Neural cell (in vitro differentiated cells): ENCODE results near the gene ANXA5. TPM values are rescaled to one million over a fixed set of nuclear protein-coding genes. Genes with fewer than 3 reads are reported as not detected.

Experiments
- H2AFZ ChIP-seq: fragments of 200-600, 300-800 bp; sonication (generic), shearing (Covaris generic); 2 replicates; pipeline ENCODE4 v1.6.0; 2014; ENCODE audit warnings: low read depth, mild to moderate bottlenecking, antibody characterized with exemption, low read length, moderate library complexity
- H3F3A ChIP-seq: fragments of 200-600 bp; shearing (Covaris generic); 2 replicates; pipeline ENCODE4 v1.6.1; 2016; ENCODE audit warnings: mild to moderate bottlenecking, moderate library complexity, mixed read lengths, antibody characterized with exemption, low read length; ENCODE audit not compliant: insufficient read depth, poor library complexity, severe bottlenecking
- H3K27ac ChIP-seq: fragments of 200-600, 300-800 bp; sonication (generic), shearing (Covaris generic); 2 replicates; pipeline ENCODE4 v1.5.1; 2014; ENCODE audit warnings: mild to moderate bottlenecking, low read length, moderate library complexity
- H3K27me3 ChIP-seq: fragments of 300-800, 200-600 bp; sonication (generic), shearing (Covaris generic); 2 replicates; pipeline ENCODE4 v1.6.0; 2014; ENCODE audit warnings: mild to moderate bottlenecking, low read depth, low read length, moderate library complexity; ENCODE audit not compliant: insufficient read depth
- H3K36me3 ChIP-seq: fragments of 300-800, 200-600 bp; sonication (generic), shearing (Covaris generic); 2 replicates; pipeline ENCODE4 v1.5.1; 2014; ENCODE audit warnings: mild to moderate bottlenecking, antibody characterized with exemption, low read length, moderate library complexity; ENCODE audit not compliant: insufficient read depth
- H3K4me2 ChIP-seq: fragments of 300-800, 200-600 bp; sonication (generic), shearing (Covaris generic); 2 replicates; pipeline ENCODE4 v1.6.0; 2014; ENCODE audit warnings: mild to moderate bottlenecking, low read length
- H3K4me3 ChIP-seq: fragments of 300-800, 200-600 bp; sonication (generic), shearing (Covaris generic); 2 replicates; pipeline ENCODE4 v1.5.1; 2014; ENCODE audit warnings: mild to moderate bottlenecking, low read length, moderate library complexity
- H3K79me2 ChIP-seq: fragments of 200-600 bp; shearing (Covaris generic); replicated peaks from 2 replicates; pipeline ENCODE4 v1.6.0; 2014; ENCODE audit warnings: mild to moderate bottlenecking, low read length, moderate library complexity; ENCODE audit not compliant: insufficient read depth
- H3K9ac ChIP-seq: fragments of 300-800, 200-600 bp; sonication (generic), shearing (Covaris generic); 2 replicates; pipeline ENCODE4 v1.6.1; 2016; ENCODE audit warnings: mild to moderate bottlenecking, low read length, mixed read lengths
- H3K9me2 ChIP-seq: fragments of 200-600 bp; shearing (Covaris generic); 2 replicates; pipeline ENCODE4 v1.6.1; 2016; ENCODE audit warnings: mild to moderate bottlenecking, low read length, mixed read lengths; ENCODE audit not compliant: insufficient read depth
- H3K9me3 ChIP-seq: fragments of 200-600, 300-800 bp; sonication (generic), shearing (Covaris generic); 2 replicates; pipeline ENCODE4 v1.6.1; 2016; ENCODE audit warnings: mild to moderate bottlenecking, mixed run types, low read length, moderate library complexity, mixed read lengths
- H4K20me1 ChIP-seq: fragments of 200-600 bp; shearing (Covaris generic); 2 replicates; pipeline ENCODE4 v1.6.1; 2016; ENCODE audit warnings: mild to moderate bottlenecking, mixed run types; ENCODE audit not compliant: insufficient read depth
- CTCF ChIP-seq: fragments of 450-650 bp; IDR thresholded peaks from 2 replicates; pipeline ENCODE4 v1.5.1; 2014; ENCODE audit warnings: antibody characterized with exemption, mild to moderate bottlenecking, moderate library complexity; ENCODE audit not compliant: poor library complexity, severe bottlenecking
- EP300 ChIP-seq: fragments of 450-650 bp; conservative IDR thresholded peaks from 2 replicates; pipeline ENCODE4 v1.6.1; 2014; ENCODE audit warnings: antibody characterized with exemption, mild to moderate bottlenecking, moderate library complexity; ENCODE audit not compliant: poor library complexity, severe bottlenecking
- EZH2 ChIP-seq: fragments of 200-600, 300-800 bp; shearing (Covaris generic), sonication (generic); IDR thresholded peaks from 2 replicates; pipeline ENCODE4 v1.6.1; 2014; ENCODE audit warnings: antibody characterized with exemption, low read length, borderline replicate concordance, mild to moderate bottlenecking; ENCODE audit not compliant: insufficient read depth, poor library complexity, severe bottlenecking
- MXI1 ChIP-seq: fragments of 450-650 bp; conservative IDR thresholded peaks from 2 replicates; pipeline ENCODE4 v1.6.1; 2014; ENCODE audit warnings: antibody characterized with exemption, mild to moderate bottlenecking; ENCODE audit not compliant: poor library complexity, severe bottlenecking
- POLR2AphosphoS5 ChIP-seq: IDR thresholded peaks from 2 replicates; pipeline ENCODE4 v1.6.1; 2012
- RAD21 ChIP-seq: fragments of 450-650 bp; conservative IDR thresholded peaks from 2 replicates; pipeline ENCODE4 v1.6.1; 2014; ENCODE audit warnings: antibody characterized with exemption, mild to moderate bottlenecking, moderate library complexity
- SMC3 ChIP-seq: fragments of 450-650 bp; conservative IDR thresholded peaks from 2 replicates; pipeline ENCODE4 v1.6.1; 2014; ENCODE audit warnings: antibody characterized with exemption, mild to moderate bottlenecking, moderate library complexity; ENCODE audit not compliant: poor library complexity
- TAF1 ChIP-seq: IDR thresholded peaks from 2 replicates; pipeline ENCODE4 v1.6.1; 2012; ENCODE audit warnings: low read depth
- polyA plus RNA-seq: library from polyadenylated mRNA; depleted of rRNA; stranded (reverse); fragments of >200 nt; gene quantifications from 2 replicates; pipeline ENCODE4 v1.2.3, GENCODE V29; 2014
- TF ChIP-seq, protein P1 (sequence below): IDR thresholded peaks from 2 replicates; pipeline ENCODE4 v1.6.1; 2012; ENCODE audit warnings: borderline replicate concordance

The ANXA5 gene
- polyA plus RNA-seq, 1 donor from 2014 or later: 8.1 TPM

GRCh38 chr4:121692261-121692660, 4.5 kb downstream of the ANXA5 start:
- no peak overlapping the region for H3K4me2 ChIP-seq
- no peak overlapping the region for H3K9ac ChIP-seq
- H3K79me2 ChIP-seq: no peaks in the 10 kb centered on the region

GRCh38 chr4:121690001-121690400, 6.8 kb downstream of the ANXA5 start:
- Histone ChIP-seq H3K9me3 (no peaks in the 10 kb centered on the region), H3F3A (no peaks in the 10 kb centered on the region), H3K9ac (no peak overlapping the region), H2AFZ (no peak overlapping the region), H3K79me2 (no peaks in the 10 kb centered on the region), H3K27me3 (no peaks in the 10 kb centered on the region), H4K20me1 (no peaks in the 10 kb centered on the region), H3K27ac (no peak overlapping the region), H3K4me3 (no peak overlapping the region), H3K36me3 (no peaks in the 10 kb centered on the region), H3K4me2 (no peak overlapping the region), H3K9me2 (no peaks in the 10 kb centered on the region)
- TF ChIP-seq, protein P1, sequence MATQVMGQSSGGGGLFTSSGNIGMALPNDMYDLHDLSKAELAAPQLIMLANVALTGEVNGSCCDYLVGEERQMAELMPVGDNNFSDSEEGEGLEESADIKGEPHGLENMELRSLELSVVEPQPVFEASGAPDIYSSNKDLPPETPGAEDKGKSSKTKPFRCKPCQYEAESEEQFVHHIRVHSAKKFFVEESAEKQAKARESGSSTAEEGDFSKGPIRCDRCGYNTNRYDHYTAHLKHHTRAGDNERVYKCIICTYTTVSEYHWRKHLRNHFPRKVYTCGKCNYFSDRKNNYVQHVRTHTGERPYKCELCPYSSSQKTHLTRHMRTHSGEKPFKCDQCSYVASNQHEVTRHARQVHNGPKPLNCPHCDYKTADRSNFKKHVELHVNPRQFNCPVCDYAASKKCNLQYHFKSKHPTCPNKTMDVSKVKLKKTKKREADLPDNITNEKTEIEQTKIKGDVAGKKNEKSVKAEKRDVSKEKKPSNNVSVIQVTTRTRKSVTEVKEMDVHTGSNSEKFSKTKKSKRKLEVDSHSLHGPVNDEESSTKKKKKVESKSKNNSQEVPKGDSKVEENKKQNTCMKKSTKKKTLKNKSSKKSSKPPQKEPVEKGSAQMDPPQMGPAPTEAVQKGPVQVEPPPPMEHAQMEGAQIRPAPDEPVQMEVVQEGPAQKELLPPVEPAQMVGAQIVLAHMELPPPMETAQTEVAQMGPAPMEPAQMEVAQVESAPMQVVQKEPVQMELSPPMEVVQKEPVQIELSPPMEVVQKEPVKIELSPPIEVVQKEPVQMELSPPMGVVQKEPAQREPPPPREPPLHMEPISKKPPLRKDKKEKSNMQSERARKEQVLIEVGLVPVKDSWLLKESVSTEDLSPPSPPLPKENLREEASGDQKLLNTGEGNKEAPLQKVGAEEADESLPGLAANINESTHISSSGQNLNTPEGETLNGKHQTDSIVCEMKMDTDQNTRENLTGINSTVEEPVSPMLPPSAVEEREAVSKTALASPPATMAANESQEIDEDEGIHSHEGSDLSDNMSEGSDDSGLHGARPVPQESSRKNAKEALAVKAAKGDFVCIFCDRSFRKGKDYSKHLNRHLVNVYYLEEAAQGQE: no peak
- TF ChIP-seq MXI1 (no peak), TAF1 (no peak), CTCF (no peak), EZH2 (no peak), EP300 (no peak), SMC3 (no peak), POLR2AphosphoS5 (no peak), RAD21 (no peak)

More at GRCh38 chr4:121692261-121692660, 4.5 kb downstream of the ANXA5 start:
- no peak overlapping the region for H3K4me3 ChIP-seq
- no peaks in the 10 kb centered on the region for H3K9me3 ChIP-seq
- no peak overlapping the region for H3K27ac ChIP-seq
- TF ChIP-seq MXI1 (no peak), EP300 (no peak), SMC3 (no peak), CTCF (no peak), EZH2 (no peak), POLR2AphosphoS5 (no peak), TAF1 (no peak), RAD21 (no peak)
- TF ChIP-seq, protein P1: no peak
- no peaks in the 10 kb centered on the region for H3F3A ChIP-seq
- no peaks in the 10 kb centered on the region for H3K36me3 ChIP-seq
- no peaks in the 10 kb centered on the region for H3K9me2 ChIP-seq
- no peaks in the 10 kb centered on the region for H4K20me1 ChIP-seq
- H3K27me3 ChIP-seq: peaks cover 16% of the 10 kb centered on the region
- no peak overlapping the region for H2AFZ ChIP-seq
